OCI-LY3 (cell line): ENCODE results near the gene INTS12.

ENCODE experiments used
- CTCF ChIP-seq: fragments of 200-600, 300-600 bp; sonication (generic); IDR thresholded peaks from 2 replicates; pipeline ENCODE4 v1.5.1; 2014; ENCODE audit warnings: antibody characterized with exemption, low read length, low read depth
- EZH2phosphoT487 ChIP-seq: fragments of 200-600 bp; shearing (Covaris generic); IDR thresholded peaks from 2 replicates; pipeline ENCODE4 v1.6.1; 2018; ENCODE audit warnings: antibody characterized with exemption, mixed run types, low read depth

DNA sequence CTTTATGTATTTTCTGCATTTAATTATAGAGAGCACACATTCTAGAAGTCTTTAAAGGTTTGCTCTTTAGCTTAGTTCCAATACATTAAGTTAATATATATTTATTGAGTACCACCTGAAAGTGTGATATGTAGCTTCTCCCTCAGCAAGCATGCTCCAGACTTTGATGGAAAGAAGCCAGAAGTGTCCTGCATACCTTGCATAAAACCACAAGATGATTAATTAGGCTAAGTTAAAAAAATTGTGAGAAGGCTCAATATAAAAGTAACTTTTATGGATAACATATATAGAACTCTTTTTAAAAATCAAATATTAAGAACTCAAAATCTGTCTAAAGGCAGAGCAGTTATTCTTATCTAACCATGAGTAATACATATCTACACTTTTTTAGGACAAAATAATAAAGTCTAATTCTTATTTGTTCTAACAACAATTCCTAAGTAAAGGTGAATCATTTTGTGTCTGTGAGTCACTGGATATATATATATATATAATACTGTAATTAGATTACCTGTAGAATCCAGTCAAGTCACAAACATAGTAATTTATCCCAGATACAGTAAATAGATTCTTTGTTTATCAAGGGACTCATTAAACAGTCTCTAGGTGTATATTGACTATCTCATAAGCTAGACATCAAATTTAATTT is 51.2 kb downstream of the INTS12 start:
- TF ChIP-seq CTCF (no peak), EZH2phosphoT487 (no peak)
